Activated CD8-positive, alpha-beta memory T cell treated with anti-CD3 and anti-CD28 coated beads, Interleukin-2, amount 10 ng/mL, durations not matched to agents 7 days and 5 days (primary cell): Measurements from ENCODE around the gene SEPTIN2. TPM values are rescaled to one million over a fixed set of nuclear protein-coding genes. Genes with fewer than 3 reads are reported as not detected.
"Not testable (repeated sequence)": the region's sequence is repeated elsewhere in the genome, so short reads cannot be mapped to it uniquely, and the experiment has no call there.

ENCODE experiments used
- ATAC-seq: fragments of 150-1000 bp; cut with Tn5 transposase; one replicate; pipeline ENCODE4 v1.10.0; 2021; ENCODE audit warnings: moderate library complexity
- CTCF ChIA-PET: fragments of 350-600 bp; sonication (Branson Sonifier 250); formaldehyde crosslinking; loops from one replicate; lab custom pipeline; 2021; ENCODE audit warnings: antibody characterized with exemption; lab: Charles Lee
- DNase-seq: peaks from one replicate; pipeline ENCODE4 v3.0.0-alpha.2; 2020
- H3K27ac Mint-ChIP-seq: one replicate; pipeline ENCODE4 v1.8.0; 2021; ENCODE audit warnings: mild to moderate bottlenecking, mixed read lengths
- H3K27me3 Mint-ChIP-seq: one replicate; pipeline ENCODE4 v1.8.0; 2021; ENCODE audit warnings: mixed read lengths
- H3K36me3 Mint-ChIP-seq: one replicate; pipeline ENCODE4 v1.8.0; 2021; ENCODE audit warnings: mild to moderate bottlenecking, mixed read lengths
- H3K4me1 Mint-ChIP-seq: one replicate; pipeline ENCODE4 v1.8.0; 2021; ENCODE audit warnings: mixed read lengths
- H3K4me3 Mint-ChIP-seq: one replicate; pipeline ENCODE4 v1.8.0; 2021; ENCODE audit warnings: mild to moderate bottlenecking, moderate library complexity, mixed read lengths
- H3K9me3 Mint-ChIP-seq: one replicate; pipeline ENCODE4 v1.8.0; 2022; ENCODE audit warnings: low read depth, mixed read lengths
- total RNA-seq, 2 experiments: library from RNA; stranded (reverse); gene quantifications; one replicate each; pipeline ENCODE4 v1.2.3, GENCODE V29; 2021

SEPTIN2 gene
- total RNA-seq, 2 experiments from 2014 or later: 242 to 290 TPM

- no peak overlapping the region for H3K27ac Mint-ChIP-seq
- no peaks in the 10 kb centered on the region for H3K27me3 Mint-ChIP-seq
- no peak overlapping the region for H3K4me3 Mint-ChIP-seq
- H3K4me1 Mint-ChIP-seq: peaks cover 8% of the 10 kb centered on the region
- no peak for ATAC-seq
- no peak for DNase-seq
- no peaks in the 10 kb centered on the region for H3K9me3 Mint-ChIP-seq
- peaks cover 6% of the 10 kb centered on the region for H3K36me3 Mint-ChIP-seq
- CTCF ChIA-PET: interaction anchor here (0.6 kb wide), 1 partner anchor 17 kb away, joined by 3 read pairs; no protein-coding TSS in a partner anchor
Measured at GRCh38 chr2:241393524-241394196, 77.9 kb downstream of the SEPTIN2 start.

- H3K9me3 Mint-ChIP-seq, CTCF ChIA-PET, ATAC-seq, H3K27ac Mint-ChIP-seq, H3K4me1 Mint-ChIP-seq, H3K27me3 Mint-ChIP-seq, H3K4me3 Mint-ChIP-seq, DNase-seq, H3K36me3 Mint-ChIP-seq: not testable (repeated sequence)
Measured at GRCh38 chr2:241396809-241397208, 81.1 kb downstream of the SEPTIN2 start.

- ATAC-seq (no peak), DNase-seq (no peak)
- Mint-ChIP-seq H3K27me3 (no peaks in the 10 kb centered on the region), H3K4me3 (no peak overlapping the region), H3K36me3 (peaks cover 5% of the 10 kb centered on the region), H3K9me3 (no peaks in the 10 kb centered on the region), H3K27ac (no peak overlapping the region), H3K4me1 (no peaks in the 10 kb centered on the region)
- CTCF ChIA-PET: no interaction called here
Measured at GRCh38 chr2:241399941-241400922, 84.5 kb downstream of the SEPTIN2 start.

Other genes starting within 250 kb of the SEPTIN2 start
- 10 to 100 TPM; 31.5 to 33.0 TPM for gene MTERF4, start 213.6 kb upstream of the SEPTIN2 start, total RNA-seq
- gene PASK, start 166.5 kb upstream of the SEPTIN2 start, total RNA-seq: 10 to 100 TPM; 65.1 to 71.9 TPM
- gene PPP1R7, start 165.5 kb upstream of the SEPTIN2 start, total RNA-seq: 10 to 100 TPM; 86.4 to 99.5 TPM
- gene ANO7, start 127.2 kb upstream of the SEPTIN2 start, total RNA-seq: 1 to 10 TPM in 1 of 2 experiments, under 1 TPM in 1; 0.53 to 1.1 TPM
- gene HDLBP, start 253 bp upstream of the SEPTIN2 start, total RNA-seq: 100 to 1,000 TPM; 176 to 232 TPM
- 10 to 100 TPM; 24.0 to 25.4 TPM for gene FARP2, start 40.4 kb downstream of the SEPTIN2 start, total RNA-seq
- 100 to 1,000 TPM; 108 to 130 TPM for gene STK25, start 192.7 kb downstream of the SEPTIN2 start, total RNA-seq
- gene BOK, start 242.8 kb downstream of the SEPTIN2 start, total RNA-seq: not detected